ENCODE measurements around the gene TFDP1.

DNA sequence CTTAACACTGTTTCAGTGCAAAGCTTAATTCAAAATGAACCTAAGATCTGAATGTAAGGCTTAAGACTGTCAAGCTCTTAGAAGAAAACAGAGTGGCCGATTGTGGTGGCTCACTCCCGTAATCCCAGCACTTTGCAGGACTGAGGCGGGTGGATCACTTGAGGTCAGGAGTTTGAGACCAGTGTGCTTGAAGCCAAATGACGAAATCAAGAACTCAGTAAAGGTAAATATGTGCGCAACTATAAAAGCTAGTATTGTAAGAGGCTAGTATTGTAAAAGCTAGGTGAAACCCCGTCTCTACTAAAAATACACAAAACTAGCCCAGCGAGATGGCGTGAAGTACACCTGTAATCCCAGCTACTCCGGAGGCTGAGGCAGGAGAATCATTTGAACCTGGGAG lies 60.8 kb downstream of the TFDP1 start:
- TF ChIP-seq EP300 (IDR thresholded peaks at IDR 0.05; ENCODE audit: borderline replicate concordance): no peak
- TF ChIP-seq RAD21 (IDR thresholded peaks at IDR 0.05; ENCODE audit: low read depth): no peak
- no peak for TF ChIP-seq CEBPB (IDR thresholded peaks at IDR 0.05)
- TF ChIP-seq, protein P1, sequence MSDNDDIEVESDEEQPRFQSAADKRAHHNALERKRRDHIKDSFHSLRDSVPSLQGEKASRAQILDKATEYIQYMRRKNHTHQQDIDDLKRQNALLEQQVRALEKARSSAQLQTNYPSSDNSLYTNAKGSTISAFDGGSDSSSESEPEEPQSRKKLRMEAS (IDR thresholded peaks at IDR 0.05): no peak
- no peak for TF ChIP-seq NFIC (IDR thresholded peaks at IDR 0.05)
- no peak for TF ChIP-seq ZBTB7A (IDR thresholded peaks at IDR 0.05; ENCODE audit: low read depth)
- no peak for TF ChIP-seq CREB1 (IDR thresholded peaks at IDR 0.05; ENCODE audit: low read depth)
- TF ChIP-seq, protein P2, sequence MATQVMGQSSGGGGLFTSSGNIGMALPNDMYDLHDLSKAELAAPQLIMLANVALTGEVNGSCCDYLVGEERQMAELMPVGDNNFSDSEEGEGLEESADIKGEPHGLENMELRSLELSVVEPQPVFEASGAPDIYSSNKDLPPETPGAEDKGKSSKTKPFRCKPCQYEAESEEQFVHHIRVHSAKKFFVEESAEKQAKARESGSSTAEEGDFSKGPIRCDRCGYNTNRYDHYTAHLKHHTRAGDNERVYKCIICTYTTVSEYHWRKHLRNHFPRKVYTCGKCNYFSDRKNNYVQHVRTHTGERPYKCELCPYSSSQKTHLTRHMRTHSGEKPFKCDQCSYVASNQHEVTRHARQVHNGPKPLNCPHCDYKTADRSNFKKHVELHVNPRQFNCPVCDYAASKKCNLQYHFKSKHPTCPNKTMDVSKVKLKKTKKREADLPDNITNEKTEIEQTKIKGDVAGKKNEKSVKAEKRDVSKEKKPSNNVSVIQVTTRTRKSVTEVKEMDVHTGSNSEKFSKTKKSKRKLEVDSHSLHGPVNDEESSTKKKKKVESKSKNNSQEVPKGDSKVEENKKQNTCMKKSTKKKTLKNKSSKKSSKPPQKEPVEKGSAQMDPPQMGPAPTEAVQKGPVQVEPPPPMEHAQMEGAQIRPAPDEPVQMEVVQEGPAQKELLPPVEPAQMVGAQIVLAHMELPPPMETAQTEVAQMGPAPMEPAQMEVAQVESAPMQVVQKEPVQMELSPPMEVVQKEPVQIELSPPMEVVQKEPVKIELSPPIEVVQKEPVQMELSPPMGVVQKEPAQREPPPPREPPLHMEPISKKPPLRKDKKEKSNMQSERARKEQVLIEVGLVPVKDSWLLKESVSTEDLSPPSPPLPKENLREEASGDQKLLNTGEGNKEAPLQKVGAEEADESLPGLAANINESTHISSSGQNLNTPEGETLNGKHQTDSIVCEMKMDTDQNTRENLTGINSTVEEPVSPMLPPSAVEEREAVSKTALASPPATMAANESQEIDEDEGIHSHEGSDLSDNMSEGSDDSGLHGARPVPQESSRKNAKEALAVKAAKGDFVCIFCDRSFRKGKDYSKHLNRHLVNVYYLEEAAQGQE (IDR thresholded peaks at IDR 0.05; ENCODE audit: low read depth): no peak
- no peak for TF ChIP-seq TAF1 (IDR thresholded peaks at IDR 0.05; ENCODE audit: low read depth)
- no peak for TF ChIP-seq TCF12 (IDR thresholded peaks at IDR 0.05; ENCODE audit: low read depth)
- no peak for TF ChIP-seq TEAD4 (IDR thresholded peaks at IDR 0.05)
- no peak for TF ChIP-seq FOXM1 (IDR thresholded peaks at IDR 0.05; ENCODE audit: borderline replicate concordance, low read depth)
- TF ChIP-seq EGR1 (IDR thresholded peaks at IDR 0.05): no peak
